MM.1S (cell line): ENCODE results near the gene CEP350.

Experiments used
- DNase-seq: peaks from one replicate; pipeline ENCODE4 v3.0.0-alpha.2; 2015
- H2AFZ ChIP-seq: fragments of 300-600 bp; sonication (generic); 2 replicates; pipeline ENCODE4 v1.6.0; 2016; ENCODE audit warnings: antibody characterized with exemption, low read length
- H3F3A ChIP-seq: fragments of 300-600 bp; sonication (generic); 2 replicates; pipeline ENCODE4 v1.6.1; 2016; ENCODE audit warnings: mild to moderate bottlenecking, antibody characterized with exemption, low read length, moderate library complexity, mixed read lengths; ENCODE audit not compliant: insufficient read depth
- H3K27ac ChIP-seq: fragments of 300-600 bp; sonication (generic); 2 replicates; pipeline ENCODE4 v1.5.1; 2016; ENCODE audit warnings: mild to moderate bottlenecking, low read length
- H3K27me3 ChIP-seq: fragments of 300-600 bp; sonication (generic); replicated peaks from 2 replicates; pipeline ENCODE4 v1.6.0; 2016; ENCODE audit warnings: low read length; ENCODE audit not compliant: insufficient read depth
- H3K36me3 ChIP-seq: fragments of 300-600 bp; sonication (generic); replicated peaks from 2 replicates; pipeline ENCODE4 v1.6.1; 2016; ENCODE audit warnings: mild to moderate bottlenecking, low read length, mixed read lengths; ENCODE audit not compliant: insufficient read depth
- H3K4me1 ChIP-seq: fragments of 300-600 bp; sonication (generic); 2 replicates; pipeline ENCODE4 v1.6.1; 2016; ENCODE audit warnings: low read length, mixed read lengths
- H3K4me2 ChIP-seq: fragments of 300-600 bp; sonication (generic); 2 replicates; pipeline ENCODE4 v1.6.0; 2016; ENCODE audit warnings: low read depth, low read length
- H3K4me3 ChIP-seq: fragments of 300-600 bp; sonication (generic); 2 replicates; pipeline ENCODE4 v1.5.1; 2016; ENCODE audit warnings: low read length, mixed read lengths
- H3K79me2 ChIP-seq: fragments of 300-600 bp; sonication (generic); 2 replicates; pipeline ENCODE4 v1.6.1; 2016; ENCODE audit warnings: mixed run types, low read length, mixed read lengths
- H3K9ac ChIP-seq: fragments of 300-600 bp; sonication (generic); 2 replicates; pipeline ENCODE4 v1.6.1; 2016; ENCODE audit warnings: low read length, mixed read lengths
- H3K9me2 ChIP-seq: fragments of 300-600 bp; sonication (generic); replicated peaks from 2 replicates; pipeline ENCODE4 v1.6.1; 2016; ENCODE audit warnings: mild to moderate bottlenecking, low read length, mixed read lengths; ENCODE audit not compliant: insufficient read depth
- H3K9me3 ChIP-seq: fragments of 300-600 bp; sonication (generic); replicated peaks from 2 replicates; pipeline ENCODE4 v1.6.1; 2016; ENCODE audit warnings: mild to moderate bottlenecking, low read length, mixed read lengths; ENCODE audit not compliant: insufficient read depth
- H4K20me1 ChIP-seq: fragments of 300-600 bp; sonication (generic); 2 replicates; pipeline ENCODE4 v1.6.1; 2016; ENCODE audit warnings: mild to moderate bottlenecking, low read length, moderate library complexity, mixed read lengths; ENCODE audit not compliant: insufficient read depth
- EZH2 ChIP-seq: fragments of 300-600 bp; sonication (generic); optimal IDR thresholded peaks from 2 replicates; pipeline ENCODE3; 2017; ENCODE audit warnings: low read depth, mild to moderate bottlenecking, antibody characterized with exemption, low read length, mixed read lengths
- EZH2phosphoT487 ChIP-seq: fragments of 300-600 bp; sonication (generic); IDR thresholded peaks from 2 replicates; pipeline ENCODE4 v1.6.1; 2018; ENCODE audit warnings: antibody characterized with exemption, low read length
- TF ChIP-seq, protein P1 (sequence below): fragments of 300-600 bp; sonication (generic); IDR thresholded peaks from 2 replicates; pipeline ENCODE4 v1.5.1; 2016; ENCODE audit warnings: antibody characterized with exemption, low read length, mixed read lengths

CEP350 gene

GRCh38 chr1:179969962-179970361, 15.4 kb downstream of the CEP350 start:
- Histone ChIP-seq H3K4me1 (peaks cover 27% of the 10 kb centered on the region), H3F3A (peaks cover 21% of the 10 kb centered on the region), H3K4me2 (peak overlapping the region; percentile 65), H3K36me3 (0 out of 2 replicates have a peak, but pooled peaks cover 4% of the 10 kb centered on the region), H3K27ac (peak overlapping the region; percentile 56; the same call in 1 of the 2 replicates), H3K27me3 (no peaks in the 10 kb centered on the region), H3K9me3 (0 out of 2 replicates have a peak, but pooled peaks cover 4% of the 10 kb centered on the region), H3K9me2 (no peaks in the 10 kb centered on the region), H3K9ac (peak overlapping the region; percentile 3; the same call in 1 of the 2 replicates), H2AFZ (no peak overlapping the region), H3K4me3 (peak overlapping the region; percentile 28), H4K20me1 (no peaks in the 10 kb centered on the region), H3K79me2 (peaks cover 100% of the 10 kb centered on the region)
- DNase-seq: no peak
- TF ChIP-seq, protein P1, sequence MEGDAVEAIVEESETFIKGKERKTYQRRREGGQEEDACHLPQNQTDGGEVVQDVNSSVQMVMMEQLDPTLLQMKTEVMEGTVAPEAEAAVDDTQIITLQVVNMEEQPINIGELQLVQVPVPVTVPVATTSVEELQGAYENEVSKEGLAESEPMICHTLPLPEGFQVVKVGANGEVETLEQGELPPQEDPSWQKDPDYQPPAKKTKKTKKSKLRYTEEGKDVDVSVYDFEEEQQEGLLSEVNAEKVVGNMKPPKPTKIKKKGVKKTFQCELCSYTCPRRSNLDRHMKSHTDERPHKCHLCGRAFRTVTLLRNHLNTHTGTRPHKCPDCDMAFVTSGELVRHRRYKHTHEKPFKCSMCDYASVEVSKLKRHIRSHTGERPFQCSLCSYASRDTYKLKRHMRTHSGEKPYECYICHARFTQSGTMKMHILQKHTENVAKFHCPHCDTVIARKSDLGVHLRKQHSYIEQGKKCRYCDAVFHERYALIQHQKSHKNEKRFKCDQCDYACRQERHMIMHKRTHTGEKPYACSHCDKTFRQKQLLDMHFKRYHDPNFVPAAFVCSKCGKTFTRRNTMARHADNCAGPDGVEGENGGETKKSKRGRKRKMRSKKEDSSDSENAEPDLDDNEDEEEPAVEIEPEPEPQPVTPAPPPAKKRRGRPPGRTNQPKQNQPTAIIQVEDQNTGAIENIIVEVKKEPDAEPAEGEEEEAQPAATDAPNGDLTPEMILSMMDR: no peak
- no peak for TF ChIP-seq EZH2phosphoT487
- TF ChIP-seq EZH2: no peak

DNA sequence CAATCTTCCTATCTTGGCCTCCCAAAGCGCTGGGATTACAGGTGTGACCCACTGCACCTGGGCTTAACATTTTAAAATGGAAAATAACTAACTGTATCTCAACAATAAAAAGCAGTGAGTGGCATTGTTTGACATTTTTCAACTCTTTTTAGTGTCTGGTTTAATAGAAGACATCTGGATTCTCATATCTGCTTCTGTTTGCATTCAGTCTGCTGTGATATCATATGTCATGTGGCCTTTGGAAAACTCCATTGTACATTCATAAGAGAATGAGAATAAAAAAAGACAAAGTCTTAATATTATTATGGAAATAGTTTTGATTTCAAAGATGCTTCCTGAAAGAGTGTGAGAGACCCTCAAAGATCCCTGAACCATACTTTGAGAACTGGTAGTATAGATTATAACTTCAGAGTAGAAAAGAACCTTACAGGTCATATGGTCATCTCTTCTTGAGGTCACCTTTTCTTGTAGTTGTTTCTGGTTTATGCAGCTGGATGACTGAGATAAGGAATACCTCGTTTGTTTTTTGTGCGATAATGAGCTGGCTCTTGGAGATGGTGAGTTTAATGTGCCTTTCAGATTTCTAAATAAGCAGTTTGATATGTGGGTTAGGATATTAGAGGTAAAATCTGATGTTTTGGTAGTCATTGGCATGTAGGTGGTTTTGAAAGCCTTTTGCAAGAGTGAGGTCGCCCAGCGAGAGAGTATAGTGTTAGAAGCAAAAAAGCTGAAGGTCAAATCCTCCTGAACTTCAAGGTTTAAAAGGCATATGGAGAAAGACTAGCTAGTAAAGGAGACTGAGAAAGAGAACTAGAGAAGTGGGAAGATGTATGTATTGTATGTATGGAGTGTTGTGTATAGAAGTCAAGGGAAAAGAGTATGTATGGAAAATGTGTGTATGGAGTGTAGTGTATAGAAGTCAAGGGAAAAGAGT, 17.2 kb downstream of the CEP350 start:
- no peak overlapping the region for H3K4me2 ChIP-seq

GRCh38 chr1:179973198-179974110, 18.8 kb downstream of the CEP350 start:
- H3K4me2 ChIP-seq: no peak overlapping the region
- H4K20me1 ChIP-seq: 0 out of 2 replicates have a peak, but pooled peaks cover 3% of the 10 kb centered on the region
- H3K4me1 ChIP-seq: peaks cover 23% of the 10 kb centered on the region

More for the DNA sequence above, 17.2 kb downstream of the CEP350 start:
- no peak overlapping the region for H3K9ac ChIP-seq
- 0 out of 2 replicates have a peak, but pooled peaks cover under 1% of the 10 kb centered on the region for H4K20me1 ChIP-seq
- H3K4me3 ChIP-seq: no peak overlapping the region
- no peaks in the 10 kb centered on the region for H3K27me3 ChIP-seq
- TF ChIP-seq EZH2phosphoT487 (no peak), EZH2 (no peak)
- TF ChIP-seq, protein P1: no peak
- H3K36me3 ChIP-seq: 0 out of 2 replicates have a peak, but pooled peaks cover under 1% of the 10 kb centered on the region
- H2AFZ ChIP-seq: no peak overlapping the region
- peaks cover 100% of the 10 kb centered on the region for H3K79me2 ChIP-seq
- H3K9me3 ChIP-seq: 0 out of 2 replicates have a peak, but pooled peaks cover under 1% of the 10 kb centered on the region
- no peaks in the 10 kb centered on the region for H3K9me2 ChIP-seq
- peak; percentile 2 for DNase-seq
- peaks cover 21% of the 10 kb centered on the region for H3F3A ChIP-seq
- H3K4me1 ChIP-seq: peaks cover 27% of the 10 kb centered on the region
- no peak overlapping the region for H3K27ac ChIP-seq

More at GRCh38 chr1:179973198-179974110, 18.8 kb downstream of the CEP350 start:
- no peaks in the 10 kb centered on the region for H3K27me3 ChIP-seq
- H3K27ac ChIP-seq: no peak overlapping the region
- H3F3A ChIP-seq: peaks cover 17% of the 10 kb centered on the region
- DNase-seq: no peak
- H3K36me3 ChIP-seq: no peaks in the 10 kb centered on the region
- H3K9ac ChIP-seq: no peak overlapping the region
- no peaks in the 10 kb centered on the region for H3K9me2 ChIP-seq
- no peaks in the 10 kb centered on the region for H3K9me3 ChIP-seq
- no peak overlapping the region for H2AFZ ChIP-seq
- TF ChIP-seq, protein P1: no peak
- TF ChIP-seq EZH2 (no peak), EZH2phosphoT487 (no peak)
- peaks cover 98% of the 10 kb centered on the region for H3K79me2 ChIP-seq
- H3K4me3 ChIP-seq: no peak overlapping the region
